ENCODE results near the gene TLR9. TPM values are rescaled to one million over a fixed set of nuclear protein-coding genes. Genes with fewer than 3 reads are reported as not detected.
A peak's percentile ranks its signal among the peaks of the same experiment; 100 is the strongest.

The TLR9 gene
- total and polyA plus RNA-seq, 9 of the 15 experiments (the other 6 are each of a cell fraction or from before 2014, with no cell fraction given) = not detected

- TF ChIP-seq PTTG1 (tag; IDR thresholded peaks at IDR 0.05; ENCODE audit: low read depth) (no peak), CHD7 (IDR thresholded peaks at IDR 0.05; ENCODE audit: low read depth, low read length) (no peak), SAFB (IDR thresholded peaks at IDR 0.05; ENCODE audit: borderline replicate concordance, low read depth, low read length) (no peak), TBP (optimal IDR thresholded peaks at IDR 0.05; ENCODE audit: low read depth, low read length) (no peak), MYBL2 (IDR thresholded peaks at IDR 0.05; ENCODE audit: low read depth) (no peak), MYBL2 (CRISPR knock-in tag; IDR thresholded peaks at IDR 0.05; ENCODE audit: borderline replicate concordance) (no peak), BACH1 (tag; IDR thresholded peaks at IDR 0.05) (no peak), TCFL5 (CRISPR knock-in tag; conservative IDR thresholded peaks at IDR 0.05) (no peak), ZNF512 (tag; IDR thresholded peaks at IDR 0.05) (no peak), ZNF41 (CRISPR knock-in tag; conservative IDR thresholded peaks at IDR 0.05) (no peak), KLF16 (IDR thresholded peaks at IDR 0.05) (no peak), TAL1 (IDR thresholded peaks at IDR 0.05) (no peak), HMGN3 (IDR thresholded peaks at IDR 0.05; ENCODE audit: borderline replicate concordance, extremely low read depth, insufficient read length, low read depth, low read length) (peak; percentile 36), CHD2 (IDR thresholded peaks at IDR 0.05; ENCODE audit: low read depth, low read length) (no peak), ZNF586 (CRISPR knock-in tag; conservative IDR thresholded peaks at IDR 0.05) (no peak)
Measured at GRCh38 chr3:52245322-52246263, 20.1 kb upstream of the TLR9 start, which contains the start of gene PPM1M (continued).

Measured in K562 (cell line).